PC-9 (cell line): ENCODE data around the gene TDRD9. TPM values are rescaled to one million over a fixed set of nuclear protein-coding genes. Genes with fewer than 3 reads are reported as not detected.

Experiments
- BruUV-seq: library from RNA; stranded (reverse); fragments of 400-500 nt; replicated peaks from 2 replicates; lab custom pipeline; 2021; lab: Mats Ljungman, UMichigan
- CTCF ChIA-PET: fragments of 300-600 bp; sonication (Branson Sonifier 250); formaldehyde crosslinking; loops from one replicate; lab custom pipeline; 2022; ENCODE audit warnings: antibody characterized with exemption; lab: Charles Lee
- POLR2A ChIA-PET: fragments of 300-600 bp; sonication (Branson Sonifier 250); formaldehyde crosslinking; loops from one replicate; lab custom pipeline; 2022; ENCODE audit warnings: antibody characterized with exemption; ENCODE audit not compliant: unreplicated experiment; lab: Charles Lee
- DNase-seq, 2 experiments: peaks; one replicate each; pipeline versions ENCODE4 v3.0.0 to v3.0.0-alpha.2; 2015 to 2022; ENCODE audit warnings: mixed read lengths in 1 of 2
- H2AFZ ChIP-seq: fragments of 200-600 bp; sonication (generic); 2 replicates; pipeline ENCODE4 v1.8.1; 2017; ENCODE audit warnings: antibody characterized with exemption
- H3F3A ChIP-seq: fragments of 200-600 bp; sonication (generic); 2 replicates; pipeline ENCODE4 v1.8.1; 2017; ENCODE audit warnings: antibody characterized with exemption, mild to moderate bottlenecking, low read depth; ENCODE audit not compliant: insufficient read depth
- H3K27ac ChIP-seq: fragments of 200-600 bp; sonication (generic); 2 replicates; pipeline ENCODE4 v1.6.1; 2016; ENCODE audit warnings: mixed run types
- H3K27me3 ChIP-seq: fragments of 200-600 bp; sonication (generic); 2 replicates; pipeline ENCODE4 v1.6.1; 2016; ENCODE audit warnings: low read depth, mixed run types; ENCODE audit not compliant: insufficient read depth
- H3K36me3 ChIP-seq: fragments of 200-600 bp; sonication (generic); 2 replicates; pipeline ENCODE4 v1.6.1; 2016; ENCODE audit warnings: low read depth, mixed run types
- H3K4me1 ChIP-seq: fragments of 200-600 bp; sonication (generic); replicated peaks from 2 replicates; pipeline ENCODE4 v1.6.1; 2016; ENCODE audit warnings: mixed run types; ENCODE audit not compliant: insufficient read depth
- H3K4me2 ChIP-seq: fragments of 200-600 bp; sonication (generic); 2 replicates; pipeline ENCODE4 v1.6.1; 2017; ENCODE audit warnings: mixed run types
- H3K4me3 ChIP-seq: fragments of 200-600 bp; sonication (generic); 2 replicates; pipeline ENCODE4 v1.6.1; 2016; ENCODE audit warnings: mixed run types
- H3K79me2 ChIP-seq: fragments of 200-600 bp; sonication (generic); 2 replicates; pipeline ENCODE4 v1.6.1; 2017; ENCODE audit warnings: low read depth, mixed run types
- H3K9me2 ChIP-seq: fragments of 200-600 bp; sonication (generic); 2 replicates; pipeline ENCODE4 v1.8.1; 2017; ENCODE audit warnings: mild to moderate bottlenecking; ENCODE audit not compliant: insufficient read depth
- H3K9me3 ChIP-seq: fragments of 200-600 bp; sonication (generic); 2 replicates; pipeline ENCODE4 v1.8.1; 2016; ENCODE audit warnings: low read depth; ENCODE audit not compliant: insufficient read depth
- H4K20me1 ChIP-seq: fragments of 200-600 bp; sonication (generic); 2 replicates; pipeline ENCODE4 v1.8.1; 2017; ENCODE audit not compliant: insufficient read depth
- EZH2 ChIP-seq: fragments of 200-600 bp; sonication (generic); IDR thresholded peaks from 2 replicates; pipeline ENCODE4 v1.8.0; 2017; ENCODE audit warnings: antibody characterized with exemption, low read depth
- intact Hi-C: fragments of 100-400 bp; cut with micrococcal nuclease; formaldehyde crosslinking; loops from one replicate; pipeline ENCODE4 v1.10.0; 2022; ENCODE audit not compliant: unreplicated experiment
- total RNA-seq: library from RNA; stranded (reverse); gene quantifications from 2 replicates; pipeline ENCODE4 v1.2.3, GENCODE V29; 2021
- TF ChIP-seq, protein P1 (sequence below): fragments of 200-600 bp; sonication (generic); conservative IDR thresholded peaks from 2 replicates; pipeline ENCODE4 v1.6.1; 2017; ENCODE audit warnings: mixed run types, antibody characterized with exemption, mild to moderate bottlenecking, moderate library complexity

Gene TDRD9
- total RNA-seq, 1 experiment from 2014 or later: 0.15 TPM

- Histone ChIP-seq H3F3A (peaks cover 15% of the 10 kb centered on the region; the same call in 1 of the 2 replicates), H3K4me2 (no peak overlapping the region), H3K4me1 (peaks cover 12% of the 10 kb centered on the region), H3K27ac (no peak overlapping the region), H4K20me1 (no peaks in the 10 kb centered on the region; the same call in 1 of the 2 replicates), H3K36me3 (no peaks in the 10 kb centered on the region), H3K9me2 (no peaks in the 10 kb centered on the region), H2AFZ (no peak overlapping the region), H3K79me2 (no peaks in the 10 kb centered on the region), H3K9me3 (no peaks in the 10 kb centered on the region), H3K27me3 (no peaks in the 10 kb centered on the region), H3K4me3 (no peak overlapping the region)
- TF ChIP-seq EZH2: no peak
- TF ChIP-seq, protein P1, sequence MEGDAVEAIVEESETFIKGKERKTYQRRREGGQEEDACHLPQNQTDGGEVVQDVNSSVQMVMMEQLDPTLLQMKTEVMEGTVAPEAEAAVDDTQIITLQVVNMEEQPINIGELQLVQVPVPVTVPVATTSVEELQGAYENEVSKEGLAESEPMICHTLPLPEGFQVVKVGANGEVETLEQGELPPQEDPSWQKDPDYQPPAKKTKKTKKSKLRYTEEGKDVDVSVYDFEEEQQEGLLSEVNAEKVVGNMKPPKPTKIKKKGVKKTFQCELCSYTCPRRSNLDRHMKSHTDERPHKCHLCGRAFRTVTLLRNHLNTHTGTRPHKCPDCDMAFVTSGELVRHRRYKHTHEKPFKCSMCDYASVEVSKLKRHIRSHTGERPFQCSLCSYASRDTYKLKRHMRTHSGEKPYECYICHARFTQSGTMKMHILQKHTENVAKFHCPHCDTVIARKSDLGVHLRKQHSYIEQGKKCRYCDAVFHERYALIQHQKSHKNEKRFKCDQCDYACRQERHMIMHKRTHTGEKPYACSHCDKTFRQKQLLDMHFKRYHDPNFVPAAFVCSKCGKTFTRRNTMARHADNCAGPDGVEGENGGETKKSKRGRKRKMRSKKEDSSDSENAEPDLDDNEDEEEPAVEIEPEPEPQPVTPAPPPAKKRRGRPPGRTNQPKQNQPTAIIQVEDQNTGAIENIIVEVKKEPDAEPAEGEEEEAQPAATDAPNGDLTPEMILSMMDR: no peak
- ChIA-PET POLR2A (interaction anchor here (0.5 kb wide), 1 partner anchor 27 kb away, joined by 3 read pairs; no protein-coding TSS in a partner anchor), CTCF (no interaction called here)
- no TSS peak for BruUV-seq
- intact Hi-C loops: no loop called here
- DNase-seq: no peak
Observed at GRCh38 chr14:103884854-103885253, 43.4 kb upstream of the TDRD9 start.

DNA sequence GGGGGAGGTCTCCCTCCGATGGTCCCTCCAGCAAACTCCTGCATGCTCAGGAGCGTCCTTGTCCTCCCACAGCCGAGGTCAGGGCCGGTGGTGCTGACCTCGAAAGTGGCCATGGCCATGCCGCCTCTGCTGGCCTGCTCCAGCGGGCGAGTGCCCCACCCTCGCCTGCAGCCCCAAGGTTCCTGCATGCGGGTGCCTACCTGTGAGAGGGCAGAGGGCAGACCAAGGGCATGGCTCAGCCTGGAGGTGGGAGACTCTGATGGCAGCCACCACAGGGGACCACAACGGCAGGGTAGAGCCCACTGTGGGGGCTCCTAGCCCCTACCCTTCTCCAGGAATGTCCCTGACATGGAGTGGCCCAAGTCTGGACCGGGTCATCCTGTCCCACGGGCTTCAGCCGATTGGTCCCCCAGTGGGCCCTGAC, 42.7 kb upstream of the TDRD9 start:
- Histone ChIP-seq H3K4me3 (no peak overlapping the region), H3K27ac (no peak overlapping the region), H3K4me1 (peaks cover 12% of the 10 kb centered on the region), H3F3A (peaks cover 15% of the 10 kb centered on the region; the same call in 1 of the 2 replicates), H2AFZ (no peak overlapping the region), H3K9me3 (no peaks in the 10 kb centered on the region), H3K27me3 (no peaks in the 10 kb centered on the region), H4K20me1 (no peaks in the 10 kb centered on the region; the same call in 1 of the 2 replicates), H3K9me2 (no peaks in the 10 kb centered on the region), H3K4me2 (no peak overlapping the region), H3K36me3 (no peaks in the 10 kb centered on the region), H3K79me2 (no peaks in the 10 kb centered on the region)
- POLR2A ChIA-PET: interaction anchor here (0.5 kb wide), 1 partner anchor 27 kb away, joined by 3 read pairs; no protein-coding TSS in a partner anchor
- BruUV-seq: no TSS peak
- no peak for DNase-seq
- TF ChIP-seq, protein P1: no peak
- no peak for TF ChIP-seq EZH2
- CTCF ChIA-PET: no interaction called here
- intact Hi-C loops: no loop called here

DNA sequence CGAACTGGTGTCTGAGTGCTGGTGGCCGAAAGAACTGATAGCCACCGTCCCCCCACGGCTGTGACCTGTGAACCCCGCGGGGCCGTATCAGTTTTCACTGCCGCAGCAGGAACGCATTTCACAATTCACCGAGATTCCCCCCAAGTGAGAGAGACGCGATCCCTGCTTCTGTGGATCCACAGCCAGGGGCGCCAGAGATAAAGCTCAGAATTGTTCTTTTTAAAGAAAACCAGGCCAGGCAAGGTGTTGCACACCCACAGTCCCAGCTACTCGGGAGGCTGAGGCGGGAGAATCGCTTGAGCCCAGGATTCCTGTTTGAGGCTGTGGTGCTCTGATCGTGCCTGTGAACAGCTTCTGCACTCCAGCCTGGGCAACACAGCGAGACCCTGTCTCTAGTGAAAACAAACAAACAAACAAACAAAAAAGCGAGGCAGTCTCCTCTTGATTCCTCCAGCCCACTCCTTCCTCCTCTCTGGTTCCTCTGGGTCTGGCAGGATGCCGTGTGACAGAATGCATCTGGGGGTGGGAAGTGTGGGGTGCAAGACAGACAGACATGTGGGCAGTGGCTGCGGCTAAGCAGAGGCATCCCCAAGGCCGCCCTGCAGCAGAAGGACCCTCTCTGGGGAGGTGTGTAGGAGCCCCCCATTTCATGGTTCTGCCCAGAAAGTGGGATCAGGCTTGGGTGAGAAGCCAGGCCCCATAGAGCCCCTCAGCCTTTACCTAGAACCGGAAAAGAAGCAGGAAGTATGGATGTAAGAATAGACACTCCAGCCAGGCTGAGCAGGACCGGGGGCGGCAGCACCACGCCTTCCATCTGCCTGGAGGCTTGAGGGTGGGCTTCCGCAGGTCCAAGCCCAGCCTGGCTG, 41.7 kb upstream of the TDRD9 start:
- Histone ChIP-seq H4K20me1 (no peaks in the 10 kb centered on the region; the same call in 1 of the 2 replicates), H3K9me3 (no peaks in the 10 kb centered on the region), H3K9me2 (no peaks in the 10 kb centered on the region), H3K79me2 (no peaks in the 10 kb centered on the region), H3K4me3 (no peak overlapping the region), H3K27me3 (no peaks in the 10 kb centered on the region), H3K4me1 (peaks cover 12% of the 10 kb centered on the region), H3K36me3 (no peaks in the 10 kb centered on the region), H3K27ac (no peak overlapping the region), H3K4me2 (no peak overlapping the region), H2AFZ (no peak overlapping the region), H3F3A (peaks cover 15% of the 10 kb centered on the region; the same call in 1 of the 2 replicates)
- CTCF ChIA-PET: no interaction called here
- DNase-seq: no peak
- intact Hi-C loops: no loop called here
- BruUV-seq: no TSS peak
- no peak for TF ChIP-seq EZH2
- TF ChIP-seq, protein P1: no peak
- POLR2A ChIA-PET: no interaction called here
